C4-2B (cell line): ENCODE measurements around the gene CDH24.

Experiments
- CTCF ChIP-seq: fragments of 450-650 bp; conservative IDR thresholded peaks from 2 replicates; pipeline ENCODE4 v1.5.1; 2017; ENCODE audit warnings: mild to moderate bottlenecking
- ZFX ChIP-seq: fragments of 450-650 bp; IDR thresholded peaks from 2 replicates; pipeline ENCODE4 v1.6.1; 2017

- TF ChIP-seq ZFX, result no peak
- no peak for TF ChIP-seq CTCF
Observed at GRCh38 chr14:23025151-23025814, 32.0 kb downstream of the CDH24 start.
